ENCODE data around the gene NCOA1.
A peak's percentile ranks its signal among the peaks of the same experiment; 100 is the strongest.
"Not testable (repeated sequence)": the region's sequence is repeated elsewhere in the genome, so short reads cannot be mapped to it uniquely, and the experiment has no call there.

Gene NCOA1

GRCh38 chr2:24568551-24568950, 77.5 kb downstream of the NCOA1 start:
- DNase-seq (ENCODE audit: extremely low spot score, insufficient read length, low read depth) (no peak), FAIRE-seq (no peak)

GRCh38 chr2:24569565-24569964, 78.5 kb downstream of the NCOA1 start:
- not testable (repeated sequence) for DNase-seq (ENCODE audit: extremely low spot score, insufficient read length, low read depth); FAIRE-seq

GRCh38 chr2:24570225-24570624, 79.2 kb downstream of the NCOA1 start:
- DNase-seq (ENCODE audit: extremely low spot score, insufficient read length, low read depth) (no peak), FAIRE-seq (no peak)

- FAIRE-seq (no peak), DNase-seq (ENCODE audit: extremely low spot score, insufficient read length, low read depth) (no peak)
These were observed 80.9 kb downstream of the NCOA1 start for GRCh38 chr2:24571828-24572442.

GRCh38 chr2:24576146-24576545, 85.1 kb downstream of the NCOA1 start:
- FAIRE-seq = no peak
- DNase-seq (ENCODE audit: extremely low spot score, insufficient read length, low read depth) = no peak

GRCh38 chr2:24576617-24577016, 85.6 kb downstream of the NCOA1 start:
- peak; percentile 92 for FAIRE-seq
- DNase-seq (ENCODE audit: extremely low spot score, insufficient read length, low read depth) = no peak

- peak; percentile 37 for DNase-seq (ENCODE audit: extremely low spot score, insufficient read length, low read depth)
These were observed 86.4 kb downstream of the NCOA1 start for GRCh38 chr2:24577481-24577880.

GRCh38 chr2:24579053-24579803, 88.2 kb downstream of the NCOA1 start:
- DNase-seq (ENCODE audit: extremely low spot score, insufficient read length, low read depth) = no peak
- peak; percentile 65 for FAIRE-seq

More at GRCh38 chr2:24577481-24577880, 86.4 kb downstream of the NCOA1 start:
- FAIRE-seq = peak; percentile 94

GRCh38 chr2:24580561-24580960, 89.5 kb downstream of the NCOA1 start:
- DNase-seq (ENCODE audit: extremely low spot score, insufficient read length, low read depth) (no peak), FAIRE-seq (peak; percentile 67)

GRCh38 chr2:24581971-24582370, 90.9 kb downstream of the NCOA1 start:
- peak; percentile 52 for FAIRE-seq
- DNase-seq (ENCODE audit: extremely low spot score, insufficient read length, low read depth) = not testable (repeated sequence)

- DNase-seq (ENCODE audit: extremely low spot score, insufficient read length, low read depth) (no peak), FAIRE-seq (peak; percentile 87)
These were observed 95.9 kb downstream of the NCOA1 start for GRCh38 chr2:24586955-24587354.

- no peak for FAIRE-seq
These were observed 97.2 kb downstream of the NCOA1 start for GRCh38 chr2:24588294-24588693.

GRCh38 chr2:24592441-24593100, 101.5 kb downstream of the NCOA1 start:
- FAIRE-seq = no peak

More at GRCh38 chr2:24588294-24588693, 97.2 kb downstream of the NCOA1 start:
- DNase-seq (ENCODE audit: extremely low spot score, insufficient read length, low read depth) = no peak

GRCh38 chr2:24594283-24594682, 103.2 kb downstream of the NCOA1 start:
- no peak for FAIRE-seq
- DNase-seq (ENCODE audit: extremely low spot score, insufficient read length, low read depth) = no peak

More at GRCh38 chr2:24592441-24593100, 101.5 kb downstream of the NCOA1 start:
- DNase-seq (ENCODE audit: extremely low spot score, insufficient read length, low read depth) = no peak

- no peak for FAIRE-seq
- DNase-seq (ENCODE audit: extremely low spot score, insufficient read length, low read depth) = no peak
These were observed 106.3 kb downstream of the NCOA1 start for GRCh38 chr2:24597181-24597870.

- not testable (repeated sequence) for FAIRE-seq; DNase-seq (ENCODE audit: extremely low spot score, insufficient read length, low read depth)
These were observed 109.1 kb downstream of the NCOA1 start for GRCh38 chr2:24600140-24600539.

GRCh38 chr2:24611631-24612030, 120.6 kb downstream of the NCOA1 start:
- FAIRE-seq = peak; percentile 48
- DNase-seq (ENCODE audit: extremely low spot score, insufficient read length, low read depth) = no peak

- peak; percentile 17 for DNase-seq (ENCODE audit: extremely low spot score, insufficient read length, low read depth)
- FAIRE-seq = peak; percentile 77
These were observed 122.2 kb downstream of the NCOA1 start for GRCh38 chr2:24613154-24613814.

- FAIRE-seq (no peak), DNase-seq (ENCODE audit: extremely low spot score, insufficient read length, low read depth) (no peak)
These were observed 125.6 kb downstream of the NCOA1 start for GRCh38 chr2:24616616-24617015.

- DNase-seq (ENCODE audit: extremely low spot score, insufficient read length, low read depth) (no peak), FAIRE-seq (no peak)
These were observed 126.4 kb downstream of the NCOA1 start for GRCh38 chr2:24617424-24617823.
